Right lobe of liver (tissue), 4 donors: ENCODE measurements around the gene CRYAB.

Experiments used
- POLR2A ChIP-seq: fragments of 450-650 bp; IDR thresholded peaks from one replicate; pipeline ENCODE4 v1.6.1; 2017; ENCODE audit warnings: antibody characterized with exemption, mild to moderate bottlenecking
- TF ChIP-seq, protein P1 (sequence below), 4 donors: fragments of 200-600 bp in 3 of 4; fragments of 450-650 bp in 1 of 4; IDR thresholded peaks; one replicate each; pipeline versions ENCODE4 v1.5.1 to v1.8.0; 2016 to 2022; ENCODE audit warnings: antibody characterized with exemption in 4 of 4, mild to moderate bottlenecking in 2 of 4
- donor health status: DM: no; HTN: no; CAD: no.
- donor health status: DM: no; HTN: no; CAD: no.
- donor health status: DM: no; HTN: yes; CAD: no.

DNA sequence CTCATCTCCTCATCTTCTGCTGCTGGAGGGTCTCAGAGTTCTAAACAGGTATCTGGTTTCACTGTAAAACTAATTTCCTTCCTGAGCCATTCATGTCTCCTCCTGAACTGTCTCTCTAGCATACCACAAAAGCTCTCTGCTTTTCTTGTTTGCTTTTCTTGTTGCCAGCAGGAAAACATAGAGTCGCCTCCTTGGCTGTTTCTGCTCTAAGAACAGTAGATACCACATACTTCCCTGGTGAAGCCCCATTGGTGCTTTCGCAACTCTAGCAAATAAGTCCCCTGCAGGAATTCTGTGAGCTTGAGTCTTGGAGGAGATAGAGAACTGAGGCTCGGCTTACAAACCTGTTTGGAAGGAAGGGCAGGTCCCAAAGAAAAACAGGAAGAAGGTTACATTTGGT lies 32.6 kb upstream of the CRYAB start:
- TF ChIP-seq, protein P1, sequence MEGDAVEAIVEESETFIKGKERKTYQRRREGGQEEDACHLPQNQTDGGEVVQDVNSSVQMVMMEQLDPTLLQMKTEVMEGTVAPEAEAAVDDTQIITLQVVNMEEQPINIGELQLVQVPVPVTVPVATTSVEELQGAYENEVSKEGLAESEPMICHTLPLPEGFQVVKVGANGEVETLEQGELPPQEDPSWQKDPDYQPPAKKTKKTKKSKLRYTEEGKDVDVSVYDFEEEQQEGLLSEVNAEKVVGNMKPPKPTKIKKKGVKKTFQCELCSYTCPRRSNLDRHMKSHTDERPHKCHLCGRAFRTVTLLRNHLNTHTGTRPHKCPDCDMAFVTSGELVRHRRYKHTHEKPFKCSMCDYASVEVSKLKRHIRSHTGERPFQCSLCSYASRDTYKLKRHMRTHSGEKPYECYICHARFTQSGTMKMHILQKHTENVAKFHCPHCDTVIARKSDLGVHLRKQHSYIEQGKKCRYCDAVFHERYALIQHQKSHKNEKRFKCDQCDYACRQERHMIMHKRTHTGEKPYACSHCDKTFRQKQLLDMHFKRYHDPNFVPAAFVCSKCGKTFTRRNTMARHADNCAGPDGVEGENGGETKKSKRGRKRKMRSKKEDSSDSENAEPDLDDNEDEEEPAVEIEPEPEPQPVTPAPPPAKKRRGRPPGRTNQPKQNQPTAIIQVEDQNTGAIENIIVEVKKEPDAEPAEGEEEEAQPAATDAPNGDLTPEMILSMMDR (IDR thresholded peaks at IDR 0.05) = no peak
- no peak for TF ChIP-seq POLR2A
